ENCODE measurements around the gene CRADD. TPM values are rescaled to one million over a fixed set of nuclear protein-coding genes. Genes with fewer than 3 reads are reported as not detected.

The CRADD gene
- total and polyA plus RNA-seq, 10 of the 15 experiments (the other 5 are each of a cell fraction or from before 2014, with no cell fraction given): 7.6 to 15.5 (median 11.7) TPM

- RAD21 ChIA-PET (ENCODE audit: unreplicated experiment): no interaction called here
- in situ Hi-C loops (cut with MboI): no loop called here
These were observed 50.1 kb downstream of the CRADD start for GRCh38 chr12:93727195-93727811.

More at GRCh38 chr12:93727195-93727811, 50.1 kb downstream of the CRADD start:
- POLR2A ChIA-PET: interaction anchor here (0.5 kb wide), 1 partner anchor 23 kb away, joined by 5 read pairs; no protein-coding TSS in a partner anchor
- no TSS peak for BruUV-seq (replicated peaks)
- peak; percentile 80 for FAIRE-seq
- Histone ChIP-seq H2AFZ (ENCODE audit: control insufficient read depth, low read depth, low read length) (no peak overlapping the region), H3K36me3 (ENCODE audit: control insufficient read depth in 2 of 2, insufficient read depth in 2 of 2, low read length in 1 of 2) (no peaks in the 10 kb centered on the region), H3K79me2 (ENCODE audit: control insufficient read depth, insufficient read depth, low read length) (no peaks in the 10 kb centered on the region), H3K9ac (ENCODE audit: control insufficient read depth, insufficient read depth, low read length) (no peak overlapping the region), H3K4me3 (no peak overlapping the region), H3K4me1 (ENCODE audit: control insufficient read depth, insufficient read depth, low read length) (peaks cover 3% of the 10 kb centered on the region), H3K27me3 (replicated peaks in 1 of 2; ENCODE audit: control insufficient read depth in 2 of 2, insufficient read depth in 2 of 2, low read length in 1 of 2) (no peaks in the 10 kb centered on the region), H3K9me3 (replicated peaks; ENCODE audit: control insufficient read depth, insufficient read depth, low read length) (no peaks in the 10 kb centered on the region; the same call in 2 of the 3 replicates), H4K20me1 (ENCODE audit: control insufficient read depth, insufficient read depth) (no peaks in the 10 kb centered on the region), H3K27ac (ENCODE audit: control insufficient read depth, insufficient read depth) (no peak overlapping the region), H3K4me2 (ENCODE audit: control insufficient read depth, insufficient read depth) (no peak overlapping the region)
- peak in 1 of 2 experiments; percentile 30; a peak in 1 of 4 replicates for TF ChIP-seq IKZF2 (IDR thresholded peaks at IDR 0.05)
- 0 out of 4 replicates have a peak, but pooled peaks of 1 of the 2 experiments have one; percentile 27 for TF ChIP-seq ETV6 (conservative IDR thresholded peaks at IDR 0.05 in 1 of 2, IDR thresholded peaks at IDR 0.05 in 1 of 2; ENCODE audit: borderline replicate concordance in 1 of 2, low read depth in 1 of 2)
- TF ChIP-seq ZBED1 (IDR thresholded peaks at IDR 0.05; ENCODE audit: borderline replicate concordance): peak; percentile 48; the same call in 1 of the 2 replicates
- TF ChIP-seq, protein P1, sequence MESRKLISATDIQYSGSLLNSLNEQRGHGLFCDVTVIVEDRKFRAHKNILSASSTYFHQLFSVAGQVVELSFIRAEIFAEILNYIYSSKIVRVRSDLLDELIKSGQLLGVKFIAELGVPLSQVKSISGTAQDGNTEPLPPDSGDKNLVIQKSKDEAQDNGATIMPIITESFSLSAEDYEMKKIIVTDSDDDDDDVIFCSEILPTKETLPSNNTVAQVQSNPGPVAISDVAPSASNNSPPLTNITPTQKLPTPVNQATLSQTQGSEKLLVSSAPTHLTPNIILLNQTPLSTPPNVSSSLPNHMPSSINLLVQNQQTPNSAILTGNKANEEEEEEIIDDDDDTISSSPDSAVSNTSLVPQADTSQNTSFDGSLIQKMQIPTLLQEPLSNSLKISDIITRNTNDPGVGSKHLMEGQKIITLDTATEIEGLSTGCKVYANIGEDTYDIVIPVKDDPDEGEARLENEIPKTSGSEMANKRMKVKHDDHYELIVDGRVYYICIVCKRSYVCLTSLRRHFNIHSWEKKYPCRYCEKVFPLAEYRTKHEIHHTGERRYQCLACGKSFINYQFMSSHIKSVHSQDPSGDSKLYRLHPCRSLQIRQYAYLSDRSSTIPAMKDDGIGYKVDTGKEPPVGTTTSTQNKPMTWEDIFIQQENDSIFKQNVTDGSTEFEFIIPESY (IDR thresholded peaks at IDR 0.05): no peak
- no peak for TF ChIP-seq TAF1 (IDR thresholded peaks at IDR 0.05; ENCODE audit: borderline replicate concordance, low read depth, low read length)
- TF ChIP-seq JUNB (IDR thresholded peaks at IDR 0.05): peak; percentile 80
- TF ChIP-seq BCL11A (IDR thresholded peaks at IDR 0.05; ENCODE audit: low read depth, low read length): peak; percentile 59; the same call in 1 of the 2 replicates
- peak; percentile 56; the same call in 1 of the 2 replicates for TF ChIP-seq FOXM1 (IDR thresholded peaks at IDR 0.05; ENCODE audit: low read depth, low read length)
- TF ChIP-seq RUNX3 (IDR thresholded peaks at IDR 0.05; ENCODE audit: low read length): peak; percentile 91
- 0 out of 2 replicates have a peak, but pooled peaks have one; percentile 60 for TF ChIP-seq ZNF217 (IDR thresholded peaks at IDR 0.05)
- TF ChIP-seq POU2F2 (IDR thresholded peaks at IDR 0.05; ENCODE audit: borderline replicate concordance, low read depth, low read length): peak; percentile 66; the same call in 1 of the 3 replicates
- TF ChIP-seq BHLHE40 (IDR thresholded peaks at IDR 0.05; ENCODE audit: borderline replicate concordance in 1 of 2, low read depth in 2 of 2, low read length in 1 of 2): no peak
- peak; percentile 68 for TF ChIP-seq CBFB (IDR thresholded peaks at IDR 0.05; ENCODE audit: low read depth)
- 0 out of 2 replicates have a peak, but pooled peaks have one; percentile 42 for TF ChIP-seq IRF4 (IDR thresholded peaks at IDR 0.05; ENCODE audit: low read depth, low read length)
- TF ChIP-seq, protein P2, sequence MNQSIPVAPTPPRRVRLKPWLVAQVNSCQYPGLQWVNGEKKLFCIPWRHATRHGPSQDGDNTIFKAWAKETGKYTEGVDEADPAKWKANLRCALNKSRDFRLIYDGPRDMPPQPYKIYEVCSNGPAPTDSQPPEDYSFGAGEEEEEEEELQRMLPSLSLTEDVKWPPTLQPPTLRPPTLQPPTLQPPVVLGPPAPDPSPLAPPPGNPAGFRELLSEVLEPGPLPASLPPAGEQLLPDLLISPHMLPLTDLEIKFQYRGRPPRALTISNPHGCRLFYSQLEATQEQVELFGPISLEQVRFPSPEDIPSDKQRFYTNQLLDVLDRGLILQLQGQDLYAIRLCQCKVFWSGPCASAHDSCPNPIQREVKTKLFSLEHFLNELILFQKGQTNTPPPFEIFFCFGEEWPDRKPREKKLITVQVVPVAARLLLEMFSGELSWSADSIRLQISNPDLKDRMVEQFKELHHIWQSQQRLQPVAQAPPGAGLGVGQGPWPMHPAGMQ (IDR thresholded peaks at IDR 0.05; ENCODE audit: borderline replicate concordance): no peak
- TF ChIP-seq EED (IDR thresholded peaks at IDR 0.05; ENCODE audit: low read depth): peak; percentile 55; the same call in 1 of the 2 replicates
- peak; percentile 61; the same call in 1 of the 2 replicates for TF ChIP-seq NFIC (IDR thresholded peaks at IDR 0.05; ENCODE audit: low read depth, low read length)
- TF ChIP-seq PAX5 (IDR thresholded peaks at IDR 0.05; ENCODE audit: borderline replicate concordance, low read depth, low read length): peak; percentile 94
- TF ChIP-seq, protein P3, sequence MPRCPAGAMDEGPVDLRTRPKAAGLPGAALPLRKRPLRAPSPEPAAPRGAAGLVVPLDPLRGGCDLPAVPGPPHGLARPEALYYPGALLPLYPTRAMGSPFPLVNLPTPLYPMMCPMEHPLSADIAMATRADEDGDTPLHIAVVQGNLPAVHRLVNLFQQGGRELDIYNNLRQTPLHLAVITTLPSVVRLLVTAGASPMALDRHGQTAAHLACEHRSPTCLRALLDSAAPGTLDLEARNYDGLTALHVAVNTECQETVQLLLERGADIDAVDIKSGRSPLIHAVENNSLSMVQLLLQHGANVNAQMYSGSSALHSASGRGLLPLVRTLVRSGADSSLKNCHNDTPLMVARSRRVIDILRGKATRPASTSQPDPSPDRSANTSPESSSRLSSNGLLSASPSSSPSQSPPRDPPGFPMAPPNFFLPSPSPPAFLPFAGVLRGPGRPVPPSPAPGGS (IDR thresholded peaks at IDR 0.05; ENCODE audit: borderline replicate concordance, insufficient read depth, low read depth, low read length, poor library complexity, severe bottlenecking): peak; percentile 23
- SMC1A ChIA-PET (ENCODE audit: uncharacterized antibody, unreplicated experiment): interaction anchor here (1.3 kb wide), 2 partner anchors 12 to 14 kb away, joined by 3 to 4 read pairs; no protein-coding TSS in a partner anchor
- CTCF ChIA-PET: no interaction called here
- peak; percentile 49 for ATAC-seq
- no peak for DNase-seq (ENCODE audit: low read depth, low spot score)
- intact Hi-C loops (cut with micrococcal nuclease; ENCODE audit: unreplicated experiment): no loop called here
- WGBS (ENCODE audit: insufficient coverage, insufficient replicate concordance, low lambda C conversion rate, missing lambda C conversion rate): 32% methylated on average over 3 of the region's 3 CpGs

Data from GM12878 (cell line).